NK-92 (cell line): ENCODE data around the gene KIF25.
"Not testable (repeated sequence)": the region's sequence is repeated elsewhere in the genome, so short reads cannot be mapped to it uniquely, and the experiment has no call there.

Experiments
- DNase-seq: peaks from one replicate; lab custom pipeline; 2025; ENCODE audit not compliant: unreplicated experiment; lab: John Stamatoyannopoulos, UW

The KIF25 gene

GRCh38 chr6:167993831-167994230 is 3.6 kb upstream of the KIF25 start:
- DNase-seq: no peak

DNA sequence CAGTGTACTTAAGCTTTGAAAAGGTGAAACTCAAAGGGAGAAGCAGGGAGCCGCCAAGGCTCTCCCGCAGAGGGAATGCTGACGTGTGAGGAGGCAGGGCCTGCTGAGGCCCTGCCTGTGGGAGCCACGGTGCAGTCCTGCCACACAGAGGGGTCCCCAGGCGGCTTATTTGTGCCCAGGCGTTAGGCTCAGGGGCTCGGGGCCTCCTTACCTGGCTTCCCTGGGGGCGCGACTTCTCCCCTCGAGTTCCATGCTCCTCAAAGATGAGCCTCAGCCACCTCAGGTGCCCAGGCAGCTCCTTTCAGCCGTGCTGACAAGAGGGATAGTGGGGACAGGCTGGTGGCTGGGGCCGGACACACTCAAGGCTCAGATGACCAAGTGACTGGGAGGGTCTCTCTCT is 2.2 kb upstream of the KIF25 start:
- no peak for DNase-seq

GRCh38 chr6:167995731-167996151 is 1.7 kb upstream of the KIF25 start:
- DNase-seq: no peak

DNA sequence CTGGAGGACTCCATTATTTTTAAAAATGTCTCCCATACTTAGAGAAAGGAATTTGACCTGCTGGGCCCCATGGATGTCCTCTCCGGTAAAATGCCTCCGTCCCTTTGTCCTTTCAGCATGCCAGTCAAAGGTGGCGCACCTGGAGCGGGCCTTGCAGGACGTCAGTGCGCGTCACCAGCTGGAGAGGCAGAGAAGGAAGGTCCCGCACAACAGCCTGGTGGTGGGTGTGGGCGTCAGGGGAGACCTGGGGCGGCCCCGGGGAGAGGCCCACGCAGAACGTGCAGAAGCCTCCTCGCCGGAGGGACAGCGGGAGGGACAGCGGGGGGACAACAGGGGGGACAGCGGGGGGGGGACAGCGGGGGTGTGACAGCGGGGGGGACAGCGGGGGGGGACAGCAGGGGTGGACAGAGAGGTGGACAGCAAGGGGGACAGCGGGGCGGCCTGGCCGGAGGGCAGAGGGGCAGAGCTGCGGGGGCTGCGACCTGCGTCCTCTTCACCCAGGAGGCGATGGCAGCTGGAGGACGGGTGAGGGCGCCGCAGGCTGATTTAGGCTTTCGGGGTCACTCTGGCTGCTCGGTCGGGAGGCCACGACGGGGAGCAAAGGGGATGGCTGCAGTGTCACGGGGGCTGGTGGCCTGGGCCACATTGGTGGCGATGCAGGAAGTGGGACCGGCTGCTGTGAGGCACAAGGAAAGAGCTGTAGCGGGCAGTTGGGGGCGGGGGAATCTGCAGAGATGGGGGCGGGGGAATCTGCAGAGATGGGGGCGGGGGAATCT is 859 bp upstream of the KIF25 start:
- no peak for DNase-seq

DNA sequence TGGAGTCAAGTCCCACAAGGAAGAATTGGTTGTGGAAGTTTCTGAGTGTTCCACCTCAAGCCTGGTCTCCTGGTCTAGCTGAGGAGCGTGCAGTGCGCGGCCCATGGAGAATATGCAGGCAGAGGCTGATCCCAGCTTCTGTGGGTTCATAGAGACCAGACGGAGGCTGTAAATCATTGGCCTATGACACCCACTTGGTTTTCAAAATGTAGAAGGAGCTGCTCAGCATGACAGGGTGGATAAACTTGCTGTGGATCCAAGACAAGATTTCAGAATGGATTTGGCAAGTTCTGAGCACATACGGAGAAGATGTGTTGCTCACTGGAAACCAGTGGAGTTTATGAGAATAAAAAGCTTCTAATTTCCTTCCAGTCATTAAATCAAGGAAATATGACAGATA is 744 bp downstream of the KIF25 start:
- DNase-seq: no peak

DNA sequence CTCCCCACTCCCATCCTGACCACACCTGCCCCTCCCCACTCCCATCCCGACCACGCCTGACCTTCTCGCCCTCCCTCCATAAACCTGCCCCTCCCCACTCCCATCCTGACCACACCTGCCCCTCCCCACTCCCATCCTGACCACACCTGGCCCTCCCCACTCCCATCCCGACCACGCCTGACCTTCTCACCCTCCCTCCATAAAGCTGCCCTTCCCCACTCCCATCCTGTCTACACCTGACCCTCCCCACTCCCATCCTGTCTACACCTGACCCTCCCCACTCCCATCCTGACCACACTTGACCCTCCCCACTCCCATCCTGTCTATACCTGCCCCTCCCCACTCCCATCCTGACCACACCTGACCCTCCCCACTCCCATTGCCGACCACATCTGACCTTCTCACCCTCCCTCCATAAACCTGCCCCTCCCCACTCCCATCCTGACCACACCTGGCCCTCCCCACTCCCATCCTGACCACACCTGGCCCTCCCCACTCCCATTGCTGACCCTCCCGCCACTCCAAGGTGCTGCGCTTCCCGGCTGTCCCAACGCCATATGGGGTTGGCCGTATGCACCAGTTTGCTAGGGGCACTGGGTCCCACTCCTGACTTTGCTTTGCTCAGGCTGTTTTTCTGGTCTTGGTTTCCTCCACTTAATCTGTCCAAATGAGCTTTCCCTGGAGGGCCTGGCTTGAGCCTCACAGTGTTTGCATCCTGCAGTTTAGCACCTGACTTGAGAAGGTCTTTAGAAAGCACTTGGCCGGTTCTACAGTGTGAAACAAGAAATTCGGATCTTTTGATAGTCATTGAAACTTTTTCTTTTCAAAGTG is 2.9 kb downstream of the KIF25 start:
- no peak for DNase-seq

DNA sequence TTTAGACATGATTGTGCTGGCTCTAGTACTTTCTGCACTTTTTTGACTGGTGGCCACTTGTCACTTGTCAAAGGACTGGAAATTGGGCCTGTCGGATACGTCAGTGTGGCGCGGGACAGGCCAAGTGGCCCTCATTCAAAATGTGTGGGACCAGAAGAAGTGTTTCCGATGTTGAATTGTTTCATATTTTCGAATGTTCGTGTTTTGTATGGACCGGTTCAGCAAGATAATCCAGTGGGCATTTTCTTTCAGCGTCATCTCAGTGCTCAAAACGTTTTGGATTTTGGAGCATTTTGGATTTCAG is 3.5 kb downstream of the KIF25 start:
- DNase-seq: no peak

DNA sequence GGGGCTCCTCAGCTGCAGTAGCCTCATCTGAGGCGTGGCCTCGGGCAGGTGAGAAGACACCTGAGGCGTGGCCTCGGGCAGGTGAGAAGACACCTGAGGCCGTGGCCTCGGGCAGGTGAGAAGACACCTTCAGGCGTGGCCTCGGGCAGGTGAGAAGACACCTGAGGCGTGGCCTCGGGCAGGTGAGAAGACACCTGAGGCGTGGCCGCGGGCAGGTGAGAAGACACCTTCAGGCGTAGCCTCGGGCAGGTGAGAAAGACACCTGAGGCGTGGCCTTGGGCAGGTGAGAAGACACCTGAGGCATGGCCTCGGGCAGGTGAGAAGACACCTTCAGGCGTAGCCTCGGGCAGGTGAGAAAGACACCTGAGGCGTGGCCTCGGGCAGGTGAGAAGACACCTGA is 4.0 kb downstream of the KIF25 start:
- not testable (repeated sequence) for DNase-seq

GRCh38 chr6:168002804-168003203 is 5.3 kb downstream of the KIF25 start:
- DNase-seq: no peak

DNA sequence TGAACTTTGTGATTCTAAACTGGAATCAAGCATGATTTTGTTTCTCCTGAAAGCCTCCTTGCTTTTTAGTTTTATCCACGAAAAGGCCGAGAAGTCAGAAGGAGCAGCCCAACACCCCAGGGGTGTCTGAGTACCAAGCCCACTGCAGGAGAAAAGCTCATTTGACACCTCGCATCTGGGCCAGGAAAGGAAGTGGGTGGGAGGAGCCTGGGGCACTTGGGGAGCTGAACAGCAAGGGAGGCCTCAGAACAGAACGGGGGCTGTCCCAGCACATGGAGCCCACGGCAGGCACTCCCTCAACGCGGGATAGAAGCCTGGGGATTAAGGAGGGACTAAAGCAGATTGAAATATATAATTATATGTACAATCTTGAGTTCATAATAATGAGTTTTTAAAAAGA is 6.6 kb downstream of the KIF25 start:
- no peak for DNase-seq

DNA sequence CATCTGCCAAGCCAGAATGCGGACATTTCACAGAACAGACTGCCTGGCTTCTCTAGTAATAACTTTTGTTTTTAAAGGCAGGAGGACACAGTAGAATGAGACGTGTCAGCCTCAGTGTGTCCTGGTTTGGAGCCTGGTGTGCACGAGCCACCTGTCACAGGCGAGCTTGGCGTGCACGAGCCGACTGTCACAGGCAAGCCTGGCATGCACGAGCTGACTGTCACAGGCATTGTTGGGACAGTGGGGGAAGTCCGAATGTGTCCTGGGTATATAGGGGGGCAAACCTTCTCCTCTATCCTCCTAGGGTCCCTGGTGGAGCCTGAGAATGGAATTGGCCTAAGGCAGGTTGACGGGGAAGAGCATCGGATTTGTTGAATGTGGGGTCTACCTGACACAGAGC is 7.5 kb downstream of the KIF25 start:
- no peak for DNase-seq

DNA sequence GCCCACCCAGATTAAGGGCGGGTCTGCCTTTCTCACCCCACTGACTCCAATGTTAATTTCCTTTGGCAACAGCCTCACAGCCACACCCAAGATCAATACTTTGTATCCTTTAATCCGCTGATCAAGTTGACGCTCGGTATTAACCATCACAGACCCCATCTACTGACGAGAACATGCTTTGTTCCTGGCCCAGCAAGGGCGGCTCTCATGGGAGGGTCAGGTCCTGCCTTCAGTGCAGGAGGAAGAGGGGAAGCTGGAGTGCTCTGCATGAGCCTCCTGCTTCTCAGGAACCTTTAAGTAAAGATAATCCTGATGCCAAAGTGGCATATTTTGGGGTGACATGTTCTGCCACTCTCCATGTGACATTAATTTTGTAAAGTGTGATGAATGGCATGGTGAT is 8.3 kb downstream of the KIF25 start:
- DNase-seq: no peak

GRCh38 chr6:168007592-168008338 is 10.3 kb downstream of the KIF25 start:
- no peak for DNase-seq

- no peak for DNase-seq
Measured at GRCh38 chr6:168009331-168009730, 11.9 kb downstream of the KIF25 start.

DNA sequence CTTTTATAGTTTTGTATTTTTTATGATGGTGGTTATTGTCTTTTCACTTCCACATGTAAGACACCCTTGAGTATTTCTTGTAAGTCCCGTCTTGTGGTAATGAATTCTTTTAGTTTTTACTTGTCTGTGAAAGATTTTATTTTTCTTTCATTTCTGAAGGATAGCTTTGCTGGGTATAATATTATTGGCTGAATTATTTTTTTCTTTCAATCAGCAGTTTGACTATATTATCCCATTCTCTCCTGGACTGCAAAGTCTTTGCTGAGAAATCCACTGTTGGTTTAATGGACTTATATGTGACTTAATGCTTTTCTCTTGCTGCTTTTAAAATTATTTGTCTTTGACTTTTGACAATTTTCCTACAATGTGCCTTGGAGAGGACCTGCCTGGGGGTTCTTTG is 13.8 kb downstream of the KIF25 start:
- no peak for DNase-seq

DNA sequence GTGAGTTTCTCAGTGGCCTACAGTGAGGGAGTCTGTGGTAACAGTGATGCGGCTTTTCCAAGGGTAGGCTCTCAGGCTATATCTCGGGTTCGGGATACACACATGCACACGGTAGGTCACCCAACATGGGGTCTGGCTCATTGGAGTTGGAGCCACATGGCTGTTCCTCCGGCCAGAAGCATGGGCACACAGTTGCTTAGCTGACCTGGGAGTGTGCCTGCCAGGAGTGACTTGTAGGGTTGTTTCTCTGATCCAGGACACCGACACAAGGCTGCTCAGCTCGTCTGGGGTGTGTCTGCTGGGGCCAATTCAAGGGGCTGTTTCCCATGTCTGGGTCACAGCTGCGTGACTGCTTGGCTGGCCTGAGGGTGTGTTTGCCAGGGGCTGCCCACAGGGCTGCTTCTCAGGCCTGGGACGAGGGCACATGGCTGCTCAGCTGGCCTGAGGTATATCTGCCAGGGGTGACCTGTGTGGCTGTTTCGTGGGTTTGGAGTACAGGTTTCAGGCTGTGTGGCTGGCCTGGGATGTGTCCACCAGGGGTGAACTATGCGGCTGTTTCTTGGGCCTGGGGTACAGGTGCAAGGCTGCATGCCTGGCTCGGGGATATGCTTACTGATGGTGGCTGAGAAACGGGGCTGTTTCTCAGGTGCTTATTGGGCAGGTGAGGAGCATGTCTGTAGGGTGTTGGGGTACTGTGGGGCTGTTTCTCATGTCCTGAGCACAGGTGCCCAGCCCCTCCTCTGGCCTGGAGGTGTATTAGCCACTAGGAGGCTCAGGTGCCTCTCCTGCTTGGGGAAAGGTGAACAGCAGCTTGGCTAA is 15.2 kb downstream of the KIF25 start:
- no peak for DNase-seq

DNA sequence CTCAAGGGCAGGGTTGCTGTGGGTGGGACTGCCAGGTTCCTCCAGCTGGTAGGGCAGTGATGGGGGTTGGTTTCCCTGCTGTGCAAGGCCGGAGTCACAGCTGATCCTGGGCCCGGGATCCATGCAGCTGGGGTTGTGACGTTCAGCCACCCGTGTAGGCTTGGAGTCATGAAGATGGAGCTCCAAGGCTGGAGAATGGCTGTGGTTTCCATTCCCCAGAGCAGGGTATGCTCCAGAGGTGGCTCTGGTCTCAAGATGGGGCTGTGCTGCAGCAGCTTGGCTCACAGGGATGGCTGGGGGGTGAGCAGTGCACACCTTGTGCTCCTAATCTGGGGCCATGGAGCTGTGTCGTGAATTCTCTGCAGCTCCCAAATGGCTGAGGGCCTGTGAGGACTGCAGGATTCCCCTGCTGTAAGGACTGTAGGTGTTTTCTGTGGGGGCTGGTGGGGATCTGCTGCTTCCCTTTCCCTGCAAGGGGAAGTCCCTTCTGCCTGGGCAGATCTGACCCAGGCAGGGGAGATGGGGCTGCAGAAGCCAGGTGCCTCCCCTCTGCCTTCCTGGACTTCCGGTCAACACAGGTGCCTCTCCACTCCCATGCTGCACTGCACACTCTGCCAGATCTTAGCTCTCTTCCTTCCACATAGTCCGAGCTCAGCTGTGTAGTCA is 15.9 kb downstream of the KIF25 start:
- no peak for DNase-seq

GRCh38 chr6:168014428-168014827 is 17.0 kb downstream of the KIF25 start:
- no peak for DNase-seq

DNA sequence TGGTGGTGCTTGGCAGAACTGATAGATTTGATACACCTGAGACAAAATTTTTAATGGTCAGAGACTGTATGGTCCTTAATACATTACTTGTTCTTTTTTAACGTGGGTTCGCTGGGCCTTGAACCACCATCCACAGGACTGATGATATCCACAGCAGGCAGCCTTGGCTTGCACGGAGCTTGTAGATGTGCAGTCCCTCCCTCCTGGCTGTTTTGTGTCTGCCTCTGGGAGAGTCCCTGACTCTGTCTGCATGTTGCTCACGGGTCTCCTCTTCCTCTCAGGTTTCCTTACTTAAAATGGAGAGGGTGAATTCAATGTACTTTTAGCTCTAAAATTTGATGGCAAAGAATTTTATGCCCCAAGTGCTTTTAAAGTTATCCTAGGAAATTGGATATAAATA is 17.5 kb downstream of the KIF25 start:
- no peak for DNase-seq

- no peak for DNase-seq
Measured at GRCh38 chr6:168015482-168016175, 18.2 kb downstream of the KIF25 start.
